ENCODE measurements around the gene TMEM9. TPM values are rescaled to one million over a fixed set of nuclear protein-coding genes. Genes with fewer than 3 reads are reported as not detected.

Gene TMEM9
- total and polyA plus RNA-seq, 8 donors = 64.0 to 148 (median 133) TPM

- Histone ChIP-seq H3K27ac (no peak overlapping the region), H3K4me1 (no peaks in the 10 kb centered on the region), H3K9me3 (no peaks in the 10 kb centered on the region), H3K36me3 (no peaks in the 10 kb centered on the region), H3K27me3 (peaks cover 0 to 17% of the 10 kb centered on the region in 2 donors), H3K4me3 (no peak overlapping the region)
- peak; percentile 29 for ATAC-seq
- DNase-seq = no peak
- TF ChIP-seq CTCF (IDR thresholded peaks at IDR 0.05) = no peak
- intact Hi-C loops (cut with DNase I) = no loop called here
Measured at GRCh38 chr1:201192261-201192788, 38.1 kb upstream of the TMEM9 start.

- peaks cover 0 to 17% of the 10 kb centered on the region in 2 donors for H3K27me3 ChIP-seq
- no peaks in the 10 kb centered on the region for H3K4me1 ChIP-seq
- peak; percentile 41 for ATAC-seq
- intact Hi-C loops (cut with DNase I) = no loop called here
- peak in 1 of 4 donors; percentile 71 for DNase-seq
- no peaks in the 10 kb centered on the region for H3K9me3 ChIP-seq
- H3K27ac ChIP-seq = no peak overlapping the region
- H3K4me3 ChIP-seq = no peak overlapping the region
- no peaks in the 10 kb centered on the region for H3K36me3 ChIP-seq
- no peak for TF ChIP-seq CTCF (IDR thresholded peaks at IDR 0.05)
Measured at GRCh38 chr1:201191653-201192260, 37.5 kb upstream of the TMEM9 start.

- intact Hi-C loops (cut with DNase I) = no loop called here
- peaks cover 0 to 17% of the 10 kb centered on the region in 2 donors for H3K27me3 ChIP-seq
- H3K27ac ChIP-seq = no peak within 1 kb of the TSS
- H3K36me3 ChIP-seq = no peaks in the 10 kb centered on the region
- DNase-seq (peak in 1 of 4 donors; percentile 53), ATAC-seq (peak; percentile 29)
- TF ChIP-seq CTCF (IDR thresholded peaks at IDR 0.05) = no peak
- H3K4me1 ChIP-seq = no peaks in the 10 kb centered on the region
- H3K4me3 ChIP-seq = no peak within 1 kb of the TSS
- H3K9me3 ChIP-seq = no peaks in the 10 kb centered on the region
Measured at GRCh38 chr1:201190624-201191051, 36.4 kb upstream of the TMEM9 start, which contains the start of gene IGFN1. Gene IGFN1 (plus strand): TSS chr1:201190824. CDS start chr1:201193294, 2,470 bp downstream.

GRCh38 chr1:201190005-201190404, 35.7 kb upstream of the TMEM9 start:
- H3K9me3 ChIP-seq = no peaks in the 10 kb centered on the region
- DNase-seq (no peak), ATAC-seq (no peak)
- no peak overlapping the region for H3K27ac ChIP-seq
- H3K4me3 ChIP-seq = no peak overlapping the region
- H3K27me3 ChIP-seq = peaks cover 0 to 17% of the 10 kb centered on the region in 2 donors
- no peak for TF ChIP-seq CTCF (IDR thresholded peaks at IDR 0.05)
- intact Hi-C loops (cut with DNase I) = no loop called here
- H3K36me3 ChIP-seq = no peaks in the 10 kb centered on the region
- H3K4me1 ChIP-seq = no peaks in the 10 kb centered on the region

GRCh38 chr1:201189085-201189484, 34.8 kb upstream of the TMEM9 start:
- H3K9me3 ChIP-seq = no peaks in the 10 kb centered on the region
- no peaks in the 10 kb centered on the region for H3K36me3 ChIP-seq
- DNase-seq (no peak), ATAC-seq (no peak)
- peaks cover 0 to 17% of the 10 kb centered on the region in 2 donors for H3K27me3 ChIP-seq
- TF ChIP-seq CTCF (IDR thresholded peaks at IDR 0.05) = no peak
- no peak overlapping the region for H3K4me3 ChIP-seq
- peaks cover 0 to 3% of the 10 kb centered on the region in 2 donors for H3K4me1 ChIP-seq
- H3K27ac ChIP-seq = no peak overlapping the region
- intact Hi-C loops (cut with DNase I) = no loop called here

Measured in left lung (tissue), 10 donors.